T-helper 9 cell (primary cell): ENCODE measurements around the gene ELF2.
"Not testable (repeated sequence)": the region's sequence is repeated elsewhere in the genome, so short reads cannot be mapped to it uniquely, and the experiment has no call there.

Source experiments
- DNase-seq: peaks from one replicate; pipeline ENCODE4 v3.0.0-alpha.2; 2020

The ELF2 gene

GRCh38 chr4:139142087-139142486 lies 34.9 kb downstream of the ELF2 start:
- no peak for DNase-seq

GRCh38 chr4:139137763-139138162 lies 39.3 kb downstream of the ELF2 start:
- DNase-seq = no peak

- no peak for DNase-seq
These were observed 42.6 kb downstream of the ELF2 start for GRCh38 chr4:139134403-139134802.

- no peak for DNase-seq
These were observed 45.7 kb downstream of the ELF2 start for GRCh38 chr4:139131209-139131870.

GRCh38 chr4:139129206-139129605 lies 47.8 kb downstream of the ELF2 start:
- DNase-seq = no peak

- DNase-seq = no peak
These were observed 50.1 kb downstream of the ELF2 start for GRCh38 chr4:139126898-139127297.

GRCh38 chr4:139123910-139124309 lies 53.1 kb downstream of the ELF2 start:
- no peak for DNase-seq

- DNase-seq = no peak
These were observed 58.7 kb downstream of the ELF2 start for GRCh38 chr4:139118365-139118764.

GRCh38 chr4:139115226-139115625 lies 61.8 kb downstream of the ELF2 start:
- DNase-seq = no peak

- not testable (repeated sequence) for DNase-seq
These were observed 62.2 kb downstream of the ELF2 start for GRCh38 chr4:139114795-139115194.

GRCh38 chr4:139112650-139113049 lies 64.4 kb downstream of the ELF2 start:
- no peak for DNase-seq

GRCh38 chr4:139108567-139109128 lies 68.4 kb downstream of the ELF2 start:
- no peak for DNase-seq

GRCh38 chr4:139099366-139099982 lies 77.5 kb downstream of the ELF2 start:
- DNase-seq = peak; percentile 60

- DNase-seq = no peak
These were observed 84.7 kb downstream of the ELF2 start for GRCh38 chr4:139092271-139092670.

- no peak for DNase-seq
These were observed 91.9 kb downstream of the ELF2 start for GRCh38 chr4:139085141-139085540.

- DNase-seq = no peak
These were observed 92.3 kb downstream of the ELF2 start for GRCh38 chr4:139084804-139085093.

- peak; percentile 74 for DNase-seq
These were observed 92.8 kb downstream of the ELF2 start for GRCh38 chr4:139083956-139084803.

- peak; percentile 52 for DNase-seq
These were observed 93.4 kb downstream of the ELF2 start for GRCh38 chr4:139083607-139083955.

- peak; percentile 83 for DNase-seq
These were observed 94.0 kb downstream of the ELF2 start for GRCh38 chr4:139082750-139083606.

- DNase-seq = no peak
These were observed 98.1 kb downstream of the ELF2 start for GRCh38 chr4:139078926-139079325.

- DNase-seq = no peak
These were observed 99.3 kb downstream of the ELF2 start for GRCh38 chr4:139077567-139078355.
